Measurements from ENCODE around the gene SP7.

- TF ChIP-seq CTCF (conservative IDR thresholded peaks at IDR 0.05; ENCODE audit: low read depth in 2 of 2) (no peak), EZH2phosphoT487 (IDR thresholded peaks at IDR 0.05; ENCODE audit: unreplicated experiment) (no peak), EZH2 (IDR thresholded peaks at IDR 0.05; ENCODE audit: low read depth, unreplicated experiment) (no peak), REST (IDR thresholded peaks at IDR 0.05; ENCODE audit: unreplicated experiment) (no peak), JUNB (IDR thresholded peaks at IDR 0.05; ENCODE audit: unreplicated experiment) (no peak), POLR2AphosphoS5 (IDR thresholded peaks at IDR 0.05; ENCODE audit: low read depth) (no peak), CREB1 (CRISPR knock-in tag; IDR thresholded peaks at IDR 0.05; ENCODE audit: low read depth) (no peak), ZNF331 (CRISPR knock-in tag; IDR thresholded peaks at IDR 0.05; ENCODE audit: low read depth) (no peak), STAT1 (IDR thresholded peaks at IDR 0.05; ENCODE audit: unreplicated experiment) (no peak), ETS1 (IDR thresholded peaks at IDR 0.05) (no peak), ZNF114 (CRISPR knock-in tag; IDR thresholded peaks at IDR 0.05) (no peak)
These were observed 33.3 kb downstream of the SP7 start for GRCh38 chr12:53302903-53303302.
